PFSK-1 (cell line): ENCODE results near the gene EDN1.

Experiments
- FOXP2 ChIP-seq: optimal IDR thresholded peaks from 2 replicates; pipeline ENCODE3; 2011; ENCODE audit warnings: borderline replicate concordance, control low read depth, inconsistent platforms; ENCODE audit not compliant: insufficient read depth; ENCODE audit errors: extremely low read length, extremely low read depth
- POLR2AphosphoS5 ChIP-seq: IDR thresholded peaks from 2 replicates; pipeline ENCODE4 v1.6.1; 2012; ENCODE audit warnings: low read depth, mild to moderate bottlenecking, control low read depth, low read length, moderate library complexity
- REST ChIP-seq, 2 experiments: IDR thresholded peaks; 2 replicates each; pipeline versions ENCODE4 v1.6.1 to v1.8.0; 2011 to 2012; ENCODE audit warnings: low read depth in 2 of 2, low read length in 2 of 2, control low read depth in 1 of 2, inconsistent platforms in 1 of 2, mild to moderate bottlenecking in 1 of 2, moderate library complexity in 1 of 2; ENCODE audit not compliant: insufficient read depth in 1 of 2
- SIN3A ChIP-seq: IDR thresholded peaks from 2 replicates; pipeline ENCODE4 v1.6.1; 2012; ENCODE audit warnings: mild to moderate bottlenecking, low read length, moderate library complexity, borderline replicate concordance; ENCODE audit not compliant: insufficient read depth
- TAF1 ChIP-seq: IDR thresholded peaks from 2 replicates; pipeline ENCODE4 v1.6.1; 2012; ENCODE audit warnings: low read length, control low read depth, borderline replicate concordance; ENCODE audit not compliant: insufficient read depth

EDN1 gene

GRCh38 chr6:12298995-12299394 is 8.8 kb downstream of the EDN1 start:
- TF ChIP-seq POLR2AphosphoS5 (no peak), FOXP2 (no peak)

GRCh38 chr6:12301018-12301417 is 10.9 kb downstream of the EDN1 start:
- TF ChIP-seq TAF1, result no peak

GRCh38 chr6:12304487-12304886 is 14.3 kb downstream of the EDN1 start:
- TF ChIP-seq FOXP2, result no peak
- TF ChIP-seq TAF1, result no peak
- TF ChIP-seq SIN3A, result no peak
- TF ChIP-seq REST (IDR thresholded peaks at IDR 0.05; ENCODE audit: insufficient read depth in 1 of 2, low read depth in 2 of 2, low read length in 2 of 2), result no peak
- TF ChIP-seq POLR2AphosphoS5, result no peak

GRCh38 chr6:12309070-12309469 is 18.9 kb downstream of the EDN1 start:
- TF ChIP-seq SIN3A (no peak), FOXP2 (no peak), REST (IDR thresholded peaks at IDR 0.05; ENCODE audit: insufficient read depth in 1 of 2, low read depth in 2 of 2, low read length in 2 of 2) (no peak), TAF1 (no peak), POLR2AphosphoS5 (no peak)

GRCh38 chr6:12311106-12311505 is 20.9 kb downstream of the EDN1 start:
- TF ChIP-seq SIN3A, result no peak
- TF ChIP-seq POLR2AphosphoS5, result no peak
- no peak for TF ChIP-seq TAF1
- no peak for TF ChIP-seq REST (IDR thresholded peaks at IDR 0.05; ENCODE audit: insufficient read depth in 1 of 2, low read depth in 2 of 2, low read length in 2 of 2)
- TF ChIP-seq FOXP2, result no peak

GRCh38 chr6:12312736-12313135 is 22.6 kb downstream of the EDN1 start:
- TF ChIP-seq SIN3A, result no peak
- TF ChIP-seq FOXP2, result no peak

- TF ChIP-seq REST (IDR thresholded peaks at IDR 0.05; ENCODE audit: insufficient read depth in 1 of 2, low read depth in 2 of 2, low read length in 2 of 2) (no peak), TAF1 (no peak), POLR2AphosphoS5 (no peak), SIN3A (no peak), FOXP2 (no peak)
Measured at GRCh38 chr6:12313306-12313991, 23.3 kb downstream of the EDN1 start.
